Coronary artery (tissue), 2 donors: ENCODE data around the gene KCNN1.

Experiments used
- DNase-seq: peaks from one replicate; pipeline ENCODE4 v3.0.0-alpha.2; 2017; ENCODE audit warnings: low spot score
- H3K27ac ChIP-seq, 2 donors: fragments of 200-600 bp; sonication (generic); one replicate each; pipeline ENCODE4 v1.5.1; 2016 to 2019
- H3K4me3 ChIP-seq: fragments of 200-600 bp; sonication (generic); 2 replicates; pipeline ENCODE4 v1.5.1; 2016; ENCODE audit warnings: mild to moderate bottlenecking, moderate library complexity
- TF ChIP-seq, protein P1 (sequence below): fragments of 200-600 bp; sonication (generic); IDR thresholded peaks from one replicate; pipeline ENCODE4 v1.5.1; 2019; ENCODE audit warnings: antibody characterized with exemption

KCNN1 gene

GRCh38 chr19:18013210-18014111 lies 46.6 kb downstream of the KCNN1 start:
- H3K27ac ChIP-seq = peak overlapping the region; percentile 47 to 52
- no peak overlapping the region for H3K4me3 ChIP-seq
- DNase-seq = no peak
- TF ChIP-seq, protein P1, sequence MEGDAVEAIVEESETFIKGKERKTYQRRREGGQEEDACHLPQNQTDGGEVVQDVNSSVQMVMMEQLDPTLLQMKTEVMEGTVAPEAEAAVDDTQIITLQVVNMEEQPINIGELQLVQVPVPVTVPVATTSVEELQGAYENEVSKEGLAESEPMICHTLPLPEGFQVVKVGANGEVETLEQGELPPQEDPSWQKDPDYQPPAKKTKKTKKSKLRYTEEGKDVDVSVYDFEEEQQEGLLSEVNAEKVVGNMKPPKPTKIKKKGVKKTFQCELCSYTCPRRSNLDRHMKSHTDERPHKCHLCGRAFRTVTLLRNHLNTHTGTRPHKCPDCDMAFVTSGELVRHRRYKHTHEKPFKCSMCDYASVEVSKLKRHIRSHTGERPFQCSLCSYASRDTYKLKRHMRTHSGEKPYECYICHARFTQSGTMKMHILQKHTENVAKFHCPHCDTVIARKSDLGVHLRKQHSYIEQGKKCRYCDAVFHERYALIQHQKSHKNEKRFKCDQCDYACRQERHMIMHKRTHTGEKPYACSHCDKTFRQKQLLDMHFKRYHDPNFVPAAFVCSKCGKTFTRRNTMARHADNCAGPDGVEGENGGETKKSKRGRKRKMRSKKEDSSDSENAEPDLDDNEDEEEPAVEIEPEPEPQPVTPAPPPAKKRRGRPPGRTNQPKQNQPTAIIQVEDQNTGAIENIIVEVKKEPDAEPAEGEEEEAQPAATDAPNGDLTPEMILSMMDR = no peak

DNA sequence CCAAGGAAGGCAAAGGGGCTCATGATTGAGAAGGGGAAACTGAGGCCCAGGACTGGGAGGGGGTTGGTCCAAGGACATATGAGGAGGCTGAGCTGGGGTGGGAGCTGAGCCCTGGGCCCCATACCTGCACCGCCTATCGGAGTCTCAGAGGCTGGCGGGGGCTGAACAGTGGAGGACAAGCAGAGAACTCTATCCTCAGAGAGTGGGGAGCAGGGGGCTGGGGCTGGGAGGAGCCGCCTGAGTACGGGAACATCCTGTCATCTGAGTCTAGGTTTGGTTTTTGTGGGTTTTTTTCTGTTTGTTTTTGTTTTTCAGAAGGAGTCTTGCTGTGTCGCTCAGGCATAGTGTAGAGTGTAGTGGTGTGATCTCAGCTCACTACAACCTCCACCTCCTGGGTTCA lies 47.3 kb downstream of the KCNN1 start:
- peak overlapping the region; percentile 47 to 52 for H3K27ac ChIP-seq
- TF ChIP-seq, protein P1 = no peak
- H3K4me3 ChIP-seq = no peak overlapping the region
- peak; percentile 54 for DNase-seq

- DNase-seq = no peak
- TF ChIP-seq, protein P1 = no peak
- peak overlapping the region; percentile 89 to 95 for H3K27ac ChIP-seq
- H3K4me3 ChIP-seq = no peak overlapping the region
These were observed 49.5 kb downstream of the KCNN1 start for GRCh38 chr19:18016209-18016910.

DNA sequence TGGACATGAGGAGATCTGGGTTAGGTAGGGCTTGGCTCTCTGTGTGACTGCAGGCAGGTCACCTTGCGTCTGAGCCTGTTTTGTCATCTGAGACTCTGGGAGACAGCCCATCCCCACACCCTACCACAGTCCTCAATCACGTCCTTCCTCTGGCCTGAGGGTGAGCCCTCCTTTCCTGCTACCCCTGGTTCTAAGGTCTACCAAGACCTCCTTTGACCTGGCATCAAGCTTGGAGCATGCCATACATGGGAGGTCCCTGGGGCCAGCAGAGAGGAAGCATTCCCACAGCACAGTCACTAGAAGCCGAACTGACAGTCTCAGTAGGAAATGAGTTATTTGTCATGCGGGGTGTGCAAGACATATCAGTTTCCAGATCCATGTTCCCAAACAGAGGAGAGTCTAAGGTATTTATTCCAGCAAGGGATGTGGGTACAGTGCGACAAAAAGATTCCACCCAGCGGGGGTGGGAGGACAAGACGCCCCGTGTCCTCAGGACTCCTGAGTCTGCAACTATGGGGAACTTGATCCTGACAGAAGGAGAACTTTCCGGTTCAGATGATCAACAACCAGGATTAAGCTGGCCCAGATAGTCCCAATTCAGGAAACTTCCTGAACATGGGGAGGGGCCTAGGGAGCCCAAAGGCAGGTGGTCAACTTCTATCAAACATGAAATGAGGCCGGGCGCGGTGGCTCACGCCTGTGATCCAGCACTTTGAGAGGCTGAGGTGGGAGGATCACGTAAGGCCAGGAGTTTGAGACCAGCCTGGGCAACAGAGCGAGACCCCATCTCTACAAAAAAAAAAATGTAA lies 50.6 kb downstream of the KCNN1 start:
- H3K27ac ChIP-seq = peak overlapping the region; percentile 89 to 95
- TF ChIP-seq, protein P1 = no peak

DNA sequence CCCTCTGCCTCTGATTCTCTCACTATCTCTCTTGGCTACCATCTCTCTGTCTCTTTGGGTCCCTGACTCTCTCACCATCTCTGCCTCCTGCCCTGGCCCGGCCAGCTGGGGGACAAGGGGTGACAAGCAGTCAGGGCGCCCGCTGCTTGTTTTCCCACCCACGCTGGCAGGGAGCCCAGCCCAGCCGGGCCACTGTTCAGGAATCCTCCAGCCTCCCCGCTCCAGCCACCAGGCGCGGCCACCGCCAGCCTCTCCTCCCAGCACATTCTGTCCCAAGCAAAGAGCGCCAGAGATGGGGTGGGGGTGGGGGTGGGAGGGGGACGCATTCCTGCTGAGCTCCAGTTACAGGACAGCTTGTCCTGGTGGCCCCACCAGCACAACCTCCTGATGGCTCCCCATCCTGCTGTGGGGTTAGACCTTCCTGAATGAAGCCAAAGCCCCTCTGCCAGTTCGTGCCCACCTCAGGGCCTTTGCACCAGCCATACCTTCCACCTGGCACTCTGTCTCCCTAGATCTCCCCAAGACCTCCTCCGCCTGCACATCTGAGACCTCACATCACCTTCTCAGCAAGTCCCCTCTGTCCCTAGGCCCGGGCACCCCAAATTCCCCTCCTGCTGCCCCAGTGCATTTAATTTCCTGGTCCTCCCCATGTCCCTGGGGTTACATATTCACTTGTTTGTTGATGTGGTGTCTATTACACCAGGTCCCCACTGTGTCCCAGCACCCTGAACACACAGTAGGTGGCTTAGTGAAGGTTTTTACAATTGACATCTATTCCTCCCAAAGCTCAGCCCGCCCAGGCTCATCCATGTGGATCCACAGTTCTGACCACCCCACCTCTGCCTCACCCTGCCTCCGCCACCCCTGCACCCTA lies 53.5 kb downstream of the KCNN1 start:
- Histone ChIP-seq H3K4me3 (peak overlapping the region; percentile 25), H3K27ac (peak overlapping the region; percentile 87 to 99)
- TF ChIP-seq, protein P1 = no peak
- DNase-seq = peak; percentile 98

More for the DNA sequence above, 50.6 kb downstream of the KCNN1 start:
- H3K4me3 ChIP-seq = peak overlapping the region; percentile 28
- no peak for DNase-seq

DNA sequence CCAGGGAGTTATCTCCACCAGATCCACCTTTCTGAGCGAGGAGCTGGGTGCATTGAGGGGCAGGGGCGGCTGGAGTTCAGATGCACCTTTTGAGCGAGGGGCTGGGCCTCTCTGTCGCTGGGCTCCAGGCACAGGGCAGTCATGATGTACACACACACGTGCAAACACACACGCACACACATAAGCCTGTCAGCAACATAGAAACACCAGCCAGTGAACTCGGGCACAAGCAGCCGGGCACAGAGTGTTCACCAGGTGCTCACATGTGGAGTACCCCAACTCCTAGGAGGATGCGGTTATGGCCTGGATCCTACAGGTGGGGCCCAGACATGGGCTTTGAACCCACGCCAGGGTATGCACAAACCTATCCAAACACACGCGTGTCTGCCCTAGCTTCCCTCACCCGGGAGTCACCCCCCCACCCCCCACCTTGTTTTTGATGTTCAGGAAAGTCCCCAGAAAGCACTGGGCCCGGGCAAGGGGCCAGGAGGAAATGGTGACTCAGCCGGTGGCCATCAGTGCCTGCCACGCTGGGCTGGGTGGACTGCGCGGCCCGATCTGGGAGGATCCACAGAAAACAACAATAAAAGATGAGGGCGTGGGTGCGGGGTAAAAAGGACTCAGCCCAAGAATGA lies 54.3 kb downstream of the KCNN1 start:
- TF ChIP-seq, protein P1 = no peak
- Histone ChIP-seq H3K27ac (peak overlapping the region; percentile 87 to 99), H3K4me3 (peak overlapping the region; percentile 25)
- peak; percentile 94 for DNase-seq
